D721Med (cell line): ENCODE measurements around the gene MT1B.

Experiments used
- DNase-seq: peaks from one replicate; pipeline ENCODE4 v3.0.0; 2011; ENCODE audit warnings: low spot score; ENCODE audit not compliant: insufficient read length
- FAIRE-seq: peaks from 2 replicates; lab custom pipeline; 2011; peaks lifted over from hg19 to GRCh38; lab: Jason Lieb, UNC
- CTCF ChIP-seq: IDR thresholded peaks from 2 replicates; pipeline ENCODE4 v1.5.1; 2012; ENCODE audit warnings: mild to moderate bottlenecking, control low read depth; ENCODE audit not compliant: insufficient read depth; ENCODE audit errors: missing control alignments

MT1B gene

GRCh38 chr16:56611281-56611833 is 40.3 kb upstream of the MT1B start:
- FAIRE-seq (no peak), DNase-seq (no peak)
- TF ChIP-seq CTCF: no peak

- no peak for TF ChIP-seq CTCF
- DNase-seq (no peak), FAIRE-seq (no peak)
These were observed 38.0 kb upstream of the MT1B start for GRCh38 chr16:56613706-56614105.

- DNase-seq: no peak
- no peak for TF ChIP-seq CTCF
- no peak for FAIRE-seq
These were observed 37.1 kb upstream of the MT1B start for GRCh38 chr16:56614549-56614991.

- no peak for TF ChIP-seq CTCF
- DNase-seq (no peak), FAIRE-seq (no peak)
These were observed 36.3 kb upstream of the MT1B start for GRCh38 chr16:56615353-56615752.

- no peak for TF ChIP-seq CTCF
- FAIRE-seq: no peak
- DNase-seq: no peak
These were observed 35.0 kb upstream of the MT1B start for GRCh38 chr16:56616608-56617211.

GRCh38 chr16:56617212-56618085 is 34.2 kb upstream of the MT1B start:
- TF ChIP-seq CTCF: no peak
- no peak for FAIRE-seq

More at GRCh38 chr16:56617212-56618085, 34.2 kb upstream of the MT1B start:
- DNase-seq: no peak
